Left ventricle myocardium inferior (tissue), 1 donor: ENCODE measurements around the gene MDFI. TPM values are rescaled to one million over a fixed set of nuclear protein-coding genes. Genes with fewer than 3 reads are reported as not detected.

ENCODE experiments used
- DNase-seq: peaks from one replicate; pipeline ENCODE4 v3.0.0-alpha.2; 2020
- H3K27ac ChIP-seq: fragments of 200-600 bp; replicated peaks from 2 replicates; pipeline ENCODE4 v1.8.0; 2021
- H3K27me3 ChIP-seq: fragments of 200-600 bp; 2 replicates; pipeline ENCODE4 v1.8.0; 2021; ENCODE audit warnings: low read depth
- H3K36me3 ChIP-seq: fragments of 200-600 bp; 2 replicates; pipeline ENCODE4 v1.8.0; 2021
- H3K4me1 ChIP-seq: fragments of 200-600 bp; 2 replicates; pipeline ENCODE4 v1.8.0; 2021
- H3K4me3 ChIP-seq: fragments of 200-600 bp; 2 replicates; pipeline ENCODE4 v1.8.0; 2021; ENCODE audit warnings: mild to moderate bottlenecking, moderate library complexity
- H3K9me3 ChIP-seq: fragments of 200-600 bp; replicated peaks from 2 replicates; pipeline ENCODE4 v1.8.0; 2021
- CTCF ChIP-seq: fragments of 200-600 bp; IDR thresholded peaks from 2 replicates; pipeline ENCODE4 v1.8.0; 2021; ENCODE audit warnings: antibody characterized with exemption, mild to moderate bottlenecking, borderline replicate concordance
- intact Hi-C: fragments of 100-400 bp; cut with micrococcal nuclease; formaldehyde crosslinking; loops from one replicate; pipeline ENCODE4 v1.11.0; 2022
- total RNA-seq: library from RNA; stranded (reverse); fragmentation: NEBNext Ultra II Directional; extraction: Animal tissue kit (Norgen Biotek cat#: 25700); gene quantifications from one replicate; pipeline ENCODE4 v1.2.1, GENCODE V29; 2021
- donor health status: DM: no; HTN: yes; CAD: no; lungs with severe emphysema.

MDFI gene
- total RNA-seq, 1 donor from 2014 or later = 0.77 TPM

- Histone ChIP-seq H3K27me3 (peaks cover 42% of the 10 kb centered on the region), H3K4me3 (no peak overlapping the region), H3K4me1 (peaks cover 11% of the 10 kb centered on the region), H3K36me3 (no peaks in the 10 kb centered on the region), H3K9me3 (no peaks in the 10 kb centered on the region), H3K27ac (no peak overlapping the region)
- no peak for TF ChIP-seq CTCF
- intact Hi-C loops = no loop called here
- DNase-seq = no peak
Observed at GRCh38 chr6:41642960-41643898, 5.0 kb downstream of the MDFI start.

GRCh38 chr6:41643899-41644269 lies 5.6 kb downstream of the MDFI start:
- peaks cover 4% of the 10 kb centered on the region for H3K4me1 ChIP-seq
- DNase-seq = no peak
- no peak for TF ChIP-seq CTCF
- H3K36me3 ChIP-seq = no peaks in the 10 kb centered on the region
- H3K4me3 ChIP-seq = no peak overlapping the region
- intact Hi-C loops = no loop called here
- peaks cover 42% of the 10 kb centered on the region for H3K27me3 ChIP-seq
- no peak overlapping the region for H3K27ac ChIP-seq
- H3K9me3 ChIP-seq = no peaks in the 10 kb centered on the region

- H3K4me3 ChIP-seq = no peak overlapping the region
- no peak for TF ChIP-seq CTCF
- no peak overlapping the region for H3K27ac ChIP-seq
- intact Hi-C loops = no loop called here
- H3K4me1 ChIP-seq = no peaks in the 10 kb centered on the region
- no peaks in the 10 kb centered on the region for H3K36me3 ChIP-seq
- peaks cover 42% of the 10 kb centered on the region for H3K27me3 ChIP-seq
- H3K9me3 ChIP-seq = no peaks in the 10 kb centered on the region
- no peak for DNase-seq
Observed at GRCh38 chr6:41644297-41644879, 6.1 kb downstream of the MDFI start.

- no peak for TF ChIP-seq CTCF
- Histone ChIP-seq H3K27ac (no peak overlapping the region), H3K27me3 (peaks cover 38% of the 10 kb centered on the region), H3K4me1 (no peaks in the 10 kb centered on the region), H3K36me3 (no peaks in the 10 kb centered on the region), H3K9me3 (no peaks in the 10 kb centered on the region), H3K4me3 (no peak overlapping the region)
- no peak for DNase-seq
- intact Hi-C loops = no loop called here
Observed at GRCh38 chr6:41645007-41645618, 6.8 kb downstream of the MDFI start.

GRCh38 chr6:41646026-41646795 lies 7.9 kb downstream of the MDFI start:
- H3K36me3 ChIP-seq = no peaks in the 10 kb centered on the region
- no peaks in the 10 kb centered on the region for H3K4me1 ChIP-seq
- H3K27me3 ChIP-seq = peaks cover 35% of the 10 kb centered on the region
- no peak overlapping the region for H3K4me3 ChIP-seq
- intact Hi-C loops = no loop called here
- H3K27ac ChIP-seq = no peak overlapping the region
- no peak for DNase-seq
- no peaks in the 10 kb centered on the region for H3K9me3 ChIP-seq
- TF ChIP-seq CTCF = no peak
